Dermis microvascular lymphatic vessel endothelial cell (primary cell): Measurements from ENCODE around the gene FBXL17. TPM values are rescaled to one million over a fixed set of nuclear protein-coding genes. Genes with fewer than 3 reads are reported as not detected.
"Not testable (repeated sequence)": the region's sequence is repeated elsewhere in the genome, so short reads cannot be mapped to it uniquely, and the experiment has no call there.

Experiments
- DNase-seq, 2 donors: peaks; one replicate each; pipeline versions ENCODE4 v3.0.0 to v3.0.0-alpha.2; 2010; ENCODE audit warnings: low read depth in 2 of 2
- total RNA-seq: library from RNA; depleted of rRNA; stranded (reverse); fragments of >200 nt; gene quantifications from 2 replicates; pipeline ENCODE4 v1.2.1, GENCODE V29; 2014

The FBXL17 gene
- total RNA-seq, 1 donor from 2014 or later = 4.7 TPM

DNA sequence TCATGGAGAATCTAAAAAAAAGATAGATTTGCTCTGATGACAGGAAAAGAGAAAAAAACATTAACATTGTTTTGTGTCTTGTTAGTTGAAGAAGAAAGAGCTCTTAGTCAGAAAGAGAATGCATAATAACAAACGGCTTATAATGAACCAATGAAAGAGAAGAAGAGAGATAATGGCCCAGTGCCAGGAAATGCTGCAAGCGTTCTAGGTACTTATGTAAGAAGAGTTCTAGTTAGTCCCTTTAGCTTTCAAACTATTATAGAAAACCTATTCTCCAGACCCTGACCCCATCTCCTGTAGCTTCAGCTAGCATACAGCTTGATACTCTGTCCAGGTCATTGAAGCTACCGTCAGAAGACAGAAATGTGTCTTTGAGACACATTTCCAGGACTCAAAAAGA, 70.2 kb downstream of the FBXL17 start:
- DNase-seq = no peak

DNA sequence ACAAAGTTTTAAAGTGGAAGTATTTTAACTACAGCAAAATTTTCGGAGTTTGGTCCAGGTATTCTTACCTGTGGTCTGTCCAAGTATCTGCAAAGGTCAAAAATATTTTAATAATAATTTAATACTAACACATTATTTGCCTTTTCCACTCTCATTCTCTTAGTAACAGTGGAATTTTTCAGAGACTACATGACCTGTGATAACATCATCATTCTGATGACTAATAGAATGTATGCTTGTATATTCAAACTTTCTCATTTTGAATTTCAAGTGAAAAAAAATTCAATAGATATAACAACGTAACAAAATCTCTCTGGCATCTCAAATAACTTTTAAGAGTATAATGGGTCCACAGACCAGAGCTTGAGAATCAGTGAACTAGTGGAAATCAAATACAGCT, 78.3 kb downstream of the FBXL17 start:
- DNase-seq = no peak

DNA sequence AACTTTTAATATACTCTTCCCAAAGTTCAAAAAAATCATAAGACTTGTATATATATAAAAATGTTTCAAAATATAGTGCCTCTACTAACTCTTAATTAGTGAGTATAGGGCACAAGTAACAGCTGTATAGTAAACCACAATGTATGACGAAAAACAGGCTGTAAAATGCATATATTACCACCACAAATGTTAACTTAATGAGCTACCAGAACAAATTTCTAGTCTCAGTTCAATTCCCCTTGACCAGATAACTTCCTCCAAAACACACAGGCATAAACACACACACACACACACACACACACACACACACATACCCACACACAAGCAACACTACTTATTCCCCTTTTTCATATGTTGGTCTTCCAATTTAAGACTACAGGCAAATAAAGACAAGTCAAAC, 78.8 kb downstream of the FBXL17 start:
- DNase-seq = no peak

DNA sequence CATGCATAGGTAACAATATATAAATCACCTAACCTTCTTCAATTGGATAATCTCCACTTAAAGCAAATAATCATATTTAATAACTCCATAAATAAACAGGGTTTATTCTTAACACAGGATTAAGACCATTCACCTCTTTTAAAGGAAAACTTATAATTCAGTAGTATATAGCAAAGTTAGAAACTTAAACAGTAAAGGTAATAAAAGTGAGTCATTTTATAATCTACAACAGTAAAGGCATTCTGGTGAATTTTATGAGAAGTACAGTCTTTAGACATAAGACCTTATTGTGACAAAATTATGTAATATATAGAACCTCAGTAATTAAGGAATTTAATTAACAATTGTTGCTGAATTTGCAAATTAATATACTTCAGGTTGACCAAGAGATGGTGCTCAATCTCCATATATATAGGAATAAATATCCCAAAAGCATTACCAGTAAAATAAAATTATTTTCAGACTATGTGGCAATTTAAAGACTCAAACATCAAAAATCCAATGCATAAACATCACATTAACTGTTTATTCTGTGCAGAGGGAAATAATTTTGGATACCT, 84.8 kb downstream of the FBXL17 start:
- DNase-seq = no peak

DNA sequence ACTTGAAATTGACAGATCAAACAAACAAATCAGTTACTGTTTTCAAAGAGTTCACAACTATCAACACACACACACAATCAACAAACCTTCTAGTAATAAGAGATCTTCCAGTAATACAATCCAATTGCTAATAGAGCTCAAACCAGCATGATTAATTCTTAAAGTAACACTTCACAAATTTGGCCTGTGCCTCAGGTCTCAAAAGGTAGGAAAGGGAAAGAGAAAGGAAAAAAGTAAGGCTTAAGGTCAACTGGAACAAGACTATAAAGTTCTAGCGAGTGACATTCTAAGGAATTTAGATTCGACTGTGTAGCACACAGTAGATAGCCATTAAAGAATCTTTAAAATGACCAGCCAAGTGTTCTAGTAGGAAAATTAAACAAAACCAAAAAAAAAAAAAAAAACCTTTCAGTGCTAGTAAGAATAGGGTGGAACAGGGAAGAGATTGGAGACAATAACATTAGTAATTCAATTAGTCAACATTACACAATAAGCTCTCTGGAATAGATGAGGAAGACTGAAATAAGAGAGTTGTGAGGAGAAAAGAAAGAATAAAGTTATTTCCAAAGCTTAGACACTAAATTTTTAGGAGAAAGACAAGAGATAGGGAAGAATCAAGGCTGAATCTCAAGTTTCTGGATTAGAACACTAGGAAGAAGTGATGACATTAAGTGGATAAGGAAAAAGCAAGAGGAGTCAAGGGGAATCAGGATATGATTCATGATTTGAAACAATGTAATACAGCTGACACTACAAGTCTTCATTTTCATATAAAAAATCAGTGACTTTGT, 86.1 kb downstream of the FBXL17 start:
- DNase-seq = peak; percentile 28 to 67

DNA sequence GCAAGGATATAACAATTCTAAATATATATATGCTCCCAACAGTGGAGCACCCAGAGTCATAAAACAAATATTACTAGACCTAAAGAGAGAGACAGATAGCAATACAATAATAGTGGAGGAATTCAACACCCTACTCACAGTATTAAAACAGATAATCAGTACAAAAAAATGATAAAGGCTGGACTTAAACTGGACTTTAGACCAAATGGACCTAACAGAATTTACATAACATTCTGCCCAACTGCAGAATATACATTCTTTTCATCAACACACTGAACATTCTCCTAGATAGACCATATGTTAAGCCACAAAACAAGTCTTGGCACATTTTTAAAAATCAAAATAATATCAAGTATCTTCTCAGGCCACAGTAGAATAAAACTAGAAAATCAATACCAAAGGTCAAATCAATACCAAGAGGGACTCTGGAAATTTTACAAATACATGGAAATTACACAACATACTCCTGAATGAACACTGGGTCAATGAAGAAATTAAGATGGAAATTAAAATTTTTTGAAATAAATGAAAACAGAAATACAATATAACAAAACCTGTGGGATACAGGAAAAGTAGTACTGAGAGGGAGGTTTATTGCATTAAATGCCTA, 100.8 kb downstream of the FBXL17 start:
- DNase-seq = no peak

DNA sequence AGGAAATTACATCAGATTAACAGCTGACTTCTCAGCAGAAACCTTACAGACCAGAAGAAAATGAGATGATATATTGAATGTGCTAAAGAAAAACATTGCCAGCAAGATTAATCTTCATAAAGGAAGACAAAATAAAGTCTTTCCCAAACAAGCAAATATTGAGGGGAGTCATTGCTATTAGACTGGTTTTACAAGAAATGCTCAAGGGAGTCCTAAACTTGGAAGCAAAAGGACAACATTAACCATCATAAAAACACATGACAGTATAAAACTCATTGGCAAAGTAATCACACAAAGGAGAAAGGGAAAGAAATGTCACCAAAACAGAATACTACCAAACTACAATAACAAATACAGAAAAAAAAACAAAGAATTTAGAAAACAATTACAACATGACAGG, 101.7 kb downstream of the FBXL17 start:
- no peak for DNase-seq

DNA sequence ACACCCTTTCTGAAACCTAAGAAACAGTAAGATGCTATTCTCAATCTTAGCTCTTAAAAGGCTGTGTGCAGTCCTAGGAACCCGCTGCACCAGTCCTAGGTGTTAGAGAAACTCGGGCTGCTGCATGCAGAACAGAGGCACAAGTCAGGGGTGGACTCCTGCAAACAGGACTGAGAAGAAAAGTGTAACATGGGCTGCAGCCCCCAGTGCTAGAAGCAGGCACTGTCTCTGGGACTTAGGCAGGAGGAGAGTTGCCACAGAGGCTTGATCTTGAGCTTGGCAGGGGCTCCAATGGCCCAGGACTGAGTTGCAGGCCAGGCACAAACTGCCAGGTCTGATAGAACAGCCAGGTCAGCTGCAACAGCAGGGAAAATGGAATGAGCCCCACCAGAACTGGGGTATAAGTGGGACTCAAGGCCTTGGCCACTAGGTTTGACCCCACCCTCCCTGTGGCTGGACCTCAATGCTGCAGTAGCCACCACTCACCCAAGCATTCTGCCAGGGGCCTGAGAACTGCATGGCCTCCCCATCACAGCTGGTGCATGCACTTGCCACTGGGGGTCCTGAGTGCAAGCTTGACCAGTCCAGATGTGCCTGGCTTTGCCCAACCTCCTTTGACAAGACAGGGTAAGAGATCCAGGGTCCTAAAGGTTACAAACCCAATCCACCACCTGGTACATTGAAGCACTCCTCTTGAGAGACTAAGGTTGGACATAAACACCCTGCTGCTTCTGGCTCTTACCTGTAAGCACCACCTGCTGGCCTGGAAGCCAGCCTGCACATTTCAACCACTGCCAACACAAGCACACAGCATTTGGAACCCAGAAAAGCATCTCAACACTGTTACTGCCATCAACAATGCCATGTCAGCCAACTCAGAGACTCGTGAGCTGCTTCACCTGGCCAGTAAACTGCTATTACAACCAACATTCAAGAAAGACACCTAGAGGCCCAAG, 103.3 kb downstream of the FBXL17 start:
- DNase-seq = no peak

DNA sequence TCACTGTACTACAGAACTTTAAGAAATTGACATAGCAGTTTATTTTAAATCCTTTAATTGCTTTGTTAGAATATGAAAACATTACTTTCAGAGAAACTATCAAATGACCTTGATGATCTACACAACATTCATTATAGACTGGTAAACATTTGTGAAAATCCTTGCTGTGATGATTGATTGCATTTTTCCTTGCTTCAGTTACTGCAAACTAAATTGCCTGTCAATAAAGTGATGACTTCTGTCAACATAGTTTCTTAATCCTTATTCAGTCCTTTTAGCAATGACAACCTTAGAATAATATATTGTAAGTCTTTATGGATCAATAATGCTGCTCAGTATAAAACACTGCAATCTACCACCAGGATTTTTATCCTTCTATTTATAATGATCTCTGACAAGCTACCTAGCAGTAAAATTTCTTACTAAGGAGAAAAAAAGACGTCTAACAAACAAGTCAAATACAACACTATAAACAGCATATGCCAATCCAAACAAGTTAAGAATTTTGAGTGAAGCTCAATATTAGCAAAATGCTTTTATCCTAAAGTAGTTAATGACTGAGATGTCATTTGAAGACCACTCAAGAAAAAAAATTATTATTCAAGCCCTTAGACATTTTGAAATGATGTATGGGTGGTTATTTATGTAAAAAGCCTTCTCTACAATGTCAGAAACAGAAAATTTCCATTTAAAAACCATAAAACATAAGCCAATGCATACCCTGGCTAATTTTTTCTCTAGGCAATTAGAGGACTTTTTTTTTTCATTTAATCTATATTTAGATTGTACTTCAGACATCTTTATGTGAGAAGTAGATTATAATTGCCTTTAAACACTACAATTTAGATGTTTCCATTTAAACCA, 105.5 kb downstream of the FBXL17 start:
- no peak for DNase-seq

DNA sequence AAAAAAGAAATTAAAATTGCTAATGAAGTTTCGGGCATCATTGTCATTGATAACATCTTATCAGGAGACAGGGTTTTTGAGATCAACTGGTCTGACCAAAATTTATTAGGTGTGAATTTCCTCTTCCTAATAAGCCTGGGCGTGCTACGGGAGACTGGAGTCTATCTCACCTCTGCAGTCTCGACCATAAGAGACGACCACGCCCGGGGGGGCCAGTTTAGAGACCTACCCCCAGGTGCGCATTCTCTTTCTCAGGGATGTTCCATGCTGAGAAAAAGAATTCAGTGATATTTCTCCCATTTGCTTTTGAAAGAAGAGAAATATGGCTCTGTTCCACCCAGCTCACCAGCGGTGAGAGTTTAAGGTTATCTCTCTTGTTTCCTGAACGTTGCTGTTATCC, 107.8 kb downstream of the FBXL17 start:
- DNase-seq = not testable (repeated sequence)

DNA sequence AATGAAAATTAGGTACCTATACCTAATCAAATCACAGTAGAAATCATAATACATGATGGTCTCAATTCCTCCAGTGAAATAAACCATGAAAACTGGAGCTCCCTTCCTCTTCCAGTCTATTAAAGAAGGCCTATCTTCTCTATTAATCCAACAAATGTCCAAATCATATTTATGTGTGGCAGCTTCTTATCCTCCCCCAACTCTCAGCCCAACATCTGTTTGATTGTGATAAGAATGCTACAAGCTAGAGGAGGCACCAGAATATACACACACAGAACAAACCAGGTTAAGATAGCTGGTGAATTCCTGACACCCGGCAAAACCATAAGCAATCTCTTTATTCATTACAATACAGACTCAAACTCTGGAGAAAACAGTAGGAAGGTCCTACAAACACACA, 110.8 kb downstream of the FBXL17 start:
- no peak for DNase-seq

DNA sequence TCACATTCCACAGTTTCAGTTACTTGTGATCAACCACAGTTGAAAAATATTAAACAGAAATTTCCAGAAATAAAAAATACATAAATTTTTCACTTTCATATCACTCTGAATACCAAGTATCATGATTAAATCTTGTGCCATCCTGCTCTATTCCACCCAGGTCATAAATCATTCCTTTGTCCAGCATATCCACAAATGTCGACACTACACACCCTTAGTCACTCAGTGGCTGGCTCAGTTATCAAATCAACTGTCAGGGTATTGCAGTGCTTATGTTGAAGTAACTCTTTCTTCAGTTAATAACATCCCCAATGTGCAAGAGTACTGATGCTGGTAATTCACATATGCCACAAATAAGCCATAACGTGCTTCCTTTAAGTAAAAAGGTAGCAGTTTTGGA, 115.7 kb downstream of the FBXL17 start:
- no peak for DNase-seq

DNA sequence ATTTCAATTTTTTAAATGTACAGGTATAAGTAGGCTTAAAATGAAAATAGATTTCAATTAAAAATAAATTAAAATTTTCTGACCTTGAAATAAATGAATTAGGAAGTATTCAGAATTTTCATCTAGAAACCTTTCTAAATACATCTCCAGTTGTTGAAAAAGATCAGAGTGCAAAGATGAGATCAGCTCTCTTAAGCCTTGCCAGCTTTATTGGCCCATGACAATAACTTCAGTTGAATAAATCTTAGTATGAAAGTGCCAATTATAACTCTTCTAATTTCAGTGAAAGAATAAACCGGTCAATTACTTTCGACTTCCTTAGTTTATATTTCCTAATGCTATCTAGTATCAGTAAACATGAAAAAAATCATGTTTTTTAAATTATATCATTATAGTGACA, 117.4 kb downstream of the FBXL17 start:
- DNase-seq = no peak

DNA sequence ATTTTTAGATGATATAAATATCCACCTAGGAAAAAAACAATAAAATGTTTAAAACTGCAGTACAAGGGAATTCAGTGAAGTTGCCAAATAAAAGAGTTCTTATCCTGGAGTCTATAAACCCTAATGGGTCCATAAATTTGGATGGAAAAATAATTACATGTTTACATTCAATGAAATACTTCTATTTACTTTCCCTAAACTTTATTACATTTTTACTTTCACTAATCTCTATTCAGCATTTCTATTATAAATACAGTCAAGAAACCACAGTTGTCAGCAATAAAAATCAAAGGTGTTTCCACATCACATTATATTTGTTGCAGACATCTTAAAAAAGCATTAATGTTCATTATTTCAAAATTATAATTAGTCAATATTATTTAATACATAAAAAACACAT, 118.6 kb downstream of the FBXL17 start:
- no peak for DNase-seq

DNA sequence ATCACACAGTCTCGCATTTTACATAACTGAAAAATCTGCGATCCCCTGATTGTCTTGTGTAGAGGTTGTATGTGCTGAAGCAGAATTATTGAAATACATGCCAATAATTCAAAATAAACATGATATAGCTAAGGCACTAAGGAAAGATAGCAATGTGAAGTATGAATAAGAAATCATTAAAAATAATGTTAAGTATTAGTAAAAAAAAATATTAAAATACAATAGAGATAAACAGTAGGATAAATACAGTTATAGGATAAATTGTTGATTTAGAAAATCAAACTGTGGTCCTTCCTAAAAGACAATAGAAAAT, 121.1 kb downstream of the FBXL17 start:
- no peak for DNase-seq

DNA sequence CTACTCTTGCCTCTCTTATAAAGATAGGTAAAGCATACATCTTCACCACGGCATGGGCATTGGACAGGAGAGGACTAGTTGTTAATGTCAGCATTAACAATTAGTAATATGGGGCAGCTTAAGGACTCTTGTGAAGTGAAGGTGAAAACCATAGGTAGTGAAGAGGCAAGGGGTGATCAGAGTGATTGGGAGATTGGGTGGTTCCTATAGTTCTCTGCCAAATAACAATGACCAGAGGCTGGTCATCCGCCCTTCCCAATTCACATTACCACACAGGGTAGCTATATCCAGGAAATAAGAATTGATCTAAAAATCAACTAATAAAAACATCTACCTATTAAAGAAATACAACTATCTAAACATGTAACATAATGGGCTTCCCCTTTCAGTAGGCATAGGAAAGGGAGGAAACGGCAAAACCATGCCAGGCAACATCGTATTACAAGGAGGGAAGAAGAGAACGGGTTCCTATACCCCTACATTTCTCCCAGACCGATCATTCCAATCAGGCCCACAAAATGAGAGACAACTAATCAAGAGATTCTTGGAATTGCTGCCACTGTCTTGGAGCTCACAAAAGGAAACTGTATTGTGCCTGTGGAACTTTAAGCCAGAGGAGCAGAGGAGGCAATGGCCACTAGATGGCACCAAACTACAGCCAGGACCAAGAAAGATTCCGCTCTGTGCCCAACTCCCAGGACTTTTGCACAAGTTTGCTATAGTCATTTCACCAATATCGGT, 121.6 kb downstream of the FBXL17 start:
- peak; percentile 70 to 88 for DNase-seq

DNA sequence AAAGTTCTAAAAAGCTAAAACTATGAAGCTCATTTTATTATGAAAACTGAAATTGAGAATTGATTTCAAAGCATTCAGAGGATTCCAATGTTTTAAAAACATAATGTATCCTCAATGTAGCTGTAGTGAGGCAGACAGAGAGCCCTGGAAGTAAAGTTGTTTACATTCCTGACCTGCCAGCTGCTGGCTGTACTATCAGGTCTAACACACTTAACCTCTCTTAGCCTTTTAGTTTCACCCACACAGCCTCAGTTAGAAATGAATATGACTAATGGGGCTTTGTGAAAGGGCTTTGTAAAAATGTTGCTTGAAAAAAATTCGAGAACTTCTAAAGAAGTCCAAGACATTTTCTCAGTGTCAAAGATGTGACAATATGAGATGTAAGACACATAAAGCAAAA, 122.6 kb downstream of the FBXL17 start:
- DNase-seq = peak in 1 of 2 donors; percentile 66

DNA sequence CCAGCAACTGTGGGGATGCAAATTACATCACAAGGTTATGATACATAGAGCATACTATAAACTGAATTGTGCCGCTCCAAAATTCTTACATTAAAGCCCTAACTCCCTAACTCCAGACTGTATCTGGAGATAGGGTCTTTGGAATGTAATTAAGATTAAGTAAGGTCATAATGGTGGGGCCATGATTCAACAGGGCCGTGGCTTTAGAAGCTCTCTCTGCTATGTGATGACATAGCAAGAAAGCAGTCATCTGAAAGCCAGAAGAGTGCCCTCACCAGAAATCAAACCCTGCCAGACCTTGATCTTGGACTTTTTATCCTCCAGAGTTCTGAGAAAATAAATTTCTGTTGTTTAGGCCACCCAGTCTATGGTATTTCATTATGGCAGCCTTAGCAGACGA, 123.9 kb downstream of the FBXL17 start:
- no peak for DNase-seq

DNA sequence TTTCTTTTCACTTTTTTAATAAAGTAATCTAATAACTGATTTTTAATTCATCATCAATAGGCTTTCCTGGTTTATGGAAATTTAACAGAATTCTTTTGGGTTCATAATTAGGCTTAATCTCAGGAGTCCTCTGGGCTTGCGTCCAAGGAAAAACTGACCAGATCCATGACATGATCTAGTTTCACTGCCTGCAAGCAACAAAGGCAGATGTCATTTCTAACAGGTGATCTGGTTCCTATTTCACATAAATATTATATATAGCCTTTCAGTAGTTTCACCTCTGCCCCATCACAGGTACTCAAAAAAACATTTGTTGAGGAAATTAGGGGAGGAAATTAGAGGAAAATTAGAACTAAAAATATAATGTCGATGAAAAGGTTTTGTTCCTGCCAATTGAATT, 126.4 kb downstream of the FBXL17 start:
- no peak for DNase-seq

DNA sequence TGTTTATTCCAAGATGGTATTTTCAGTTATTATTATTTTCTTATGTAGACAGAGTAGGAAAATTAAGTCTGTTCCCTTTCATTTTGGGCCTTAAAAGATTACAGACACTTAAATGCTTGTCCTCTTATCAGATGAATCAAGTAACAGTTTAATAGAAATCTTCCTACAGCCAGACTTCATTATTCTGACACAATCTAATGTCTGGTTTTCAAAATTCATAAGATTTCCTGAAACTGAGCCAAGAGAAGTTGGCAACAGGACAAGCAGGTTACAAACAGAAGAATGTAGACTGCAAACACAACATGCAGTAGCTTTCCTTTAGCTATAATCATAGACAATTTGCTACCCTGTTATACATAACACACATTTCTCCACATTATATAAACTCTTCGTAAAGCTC, 130.5 kb downstream of the FBXL17 start:
- DNase-seq = peak; percentile 43 to 65
